ENCODE measurements around the gene CPNE1.

The CPNE1 gene

DNA sequence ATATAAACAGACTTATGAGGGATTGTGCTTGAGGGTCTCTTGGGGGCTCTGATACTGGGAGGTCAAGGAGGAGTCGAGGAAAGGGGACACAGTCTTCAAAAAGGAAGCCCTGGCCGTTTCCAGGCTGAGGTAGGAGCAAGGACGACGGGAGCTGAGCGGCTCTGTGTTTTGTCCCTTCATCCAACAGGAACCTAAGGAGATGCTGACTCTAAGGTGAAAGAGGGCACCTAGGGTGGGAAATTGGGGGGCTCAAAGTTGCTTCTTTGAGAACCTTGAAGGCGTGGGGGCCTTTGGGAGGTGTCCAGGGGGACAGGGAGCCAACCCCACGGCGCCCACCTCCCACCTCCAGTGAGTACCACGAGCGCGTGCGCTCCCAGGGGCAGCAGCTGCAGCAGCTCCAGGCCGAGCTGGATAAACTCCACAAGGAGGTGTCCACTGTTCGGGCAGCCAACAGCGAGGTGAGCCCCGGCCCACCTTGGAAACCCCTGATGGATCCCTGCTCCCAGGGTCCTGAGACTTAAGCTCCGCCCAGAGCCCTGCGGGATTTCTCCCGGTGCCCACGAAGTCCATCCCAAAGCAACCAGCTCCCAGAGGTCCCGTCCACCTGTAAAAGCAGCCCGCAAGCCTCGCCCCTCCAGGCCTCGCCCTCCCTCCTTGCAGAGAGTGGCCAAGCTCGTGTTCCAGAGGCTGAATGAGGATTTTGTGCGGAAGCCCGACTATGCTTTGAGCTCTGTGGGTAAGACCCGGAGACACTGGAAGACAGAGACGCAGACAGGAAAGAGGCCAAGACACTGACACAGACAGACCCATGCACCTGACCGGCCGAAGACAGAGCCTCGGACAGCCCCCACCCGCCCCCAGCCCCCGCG is 46.2 kb downstream of the CPNE1 start:
- no peak for DNase-seq

- DNase-seq = no peak
These were observed 47.1 kb downstream of the CPNE1 start for GRCh38 chr20:35617397-35618262.

DNA sequence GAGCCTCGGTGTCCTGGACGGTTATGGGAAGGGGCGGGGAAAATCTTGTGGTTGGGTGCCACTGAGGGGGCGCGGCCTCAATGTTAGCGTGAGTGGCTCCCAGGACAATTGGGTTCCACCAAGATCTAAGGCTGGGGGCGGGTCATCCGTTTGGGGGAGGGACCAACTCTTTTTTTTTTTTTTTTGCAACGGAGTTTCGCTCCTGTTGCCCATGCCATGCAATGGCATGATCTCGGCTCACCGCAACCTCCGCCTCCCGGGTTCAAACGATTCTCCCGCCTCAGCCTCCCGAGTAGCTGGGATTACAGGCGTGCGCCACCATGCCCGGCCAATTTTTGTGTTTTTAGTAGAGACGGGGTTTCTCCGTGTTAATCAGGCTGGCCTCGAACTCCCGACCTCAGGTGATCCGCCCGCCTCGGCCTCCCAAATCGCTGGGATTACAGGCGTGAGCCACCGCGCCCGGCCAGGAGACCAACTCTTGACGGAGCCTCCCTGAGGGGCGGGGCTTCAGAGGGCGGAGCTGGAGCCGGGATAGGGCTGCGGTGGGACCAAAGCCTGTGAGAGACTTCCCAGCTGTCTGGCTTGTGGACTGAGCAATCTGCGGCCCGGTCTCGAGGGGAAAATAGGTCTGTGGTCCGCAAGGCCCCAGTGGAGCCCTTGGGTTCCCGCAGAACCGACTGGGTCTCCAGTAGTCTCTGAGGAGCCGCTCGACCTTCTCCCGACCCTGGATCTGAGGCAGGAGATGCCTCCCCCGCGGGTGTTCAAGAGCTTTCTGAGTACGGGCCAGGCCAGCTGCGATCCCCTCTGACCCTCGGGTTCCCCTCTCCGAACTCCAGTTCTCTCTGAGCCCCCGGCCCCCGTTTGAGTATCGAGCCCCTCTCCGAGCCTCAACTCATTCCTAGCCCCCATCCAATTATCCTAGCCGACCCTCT is 48.0 kb downstream of the CPNE1 start:
- peak in 1 of 2 experiments; percentile 31 for DNase-seq

- peak; percentile 95 to 98 for DNase-seq
These were observed 48.8 kb downstream of the CPNE1 start, which contains the start of gene SPAG4 for GRCh38 chr20:35615667-35616464. SPAG4 (plus strand) TSS chr20:35615829; CDS start chr20:35616004, 175 bp downstream.

DNA sequence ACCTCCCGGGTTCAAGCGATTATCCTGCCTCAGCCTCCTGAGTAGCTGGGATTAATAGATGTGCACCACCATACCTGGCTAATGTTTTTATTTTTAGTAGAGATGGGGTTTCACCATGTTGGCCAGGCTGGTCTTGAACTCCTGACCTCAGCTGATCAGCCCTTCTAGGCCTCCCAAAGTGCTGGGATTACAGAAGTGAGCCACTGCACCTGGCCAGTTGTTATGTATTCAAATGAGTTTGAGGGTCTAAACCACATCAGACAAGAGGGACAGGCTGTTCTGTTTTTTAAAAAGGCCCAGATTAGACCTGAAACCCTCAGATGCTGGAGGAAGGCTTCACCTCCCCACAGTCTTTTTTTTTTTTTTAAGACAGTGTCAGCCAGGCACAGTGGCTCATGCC is 53.2 kb downstream of the CPNE1 start:
- DNase-seq = no peak

GRCh38 chr20:35610833-35611427 is 53.8 kb downstream of the CPNE1 start:
- no peak for DNase-seq

DNA sequence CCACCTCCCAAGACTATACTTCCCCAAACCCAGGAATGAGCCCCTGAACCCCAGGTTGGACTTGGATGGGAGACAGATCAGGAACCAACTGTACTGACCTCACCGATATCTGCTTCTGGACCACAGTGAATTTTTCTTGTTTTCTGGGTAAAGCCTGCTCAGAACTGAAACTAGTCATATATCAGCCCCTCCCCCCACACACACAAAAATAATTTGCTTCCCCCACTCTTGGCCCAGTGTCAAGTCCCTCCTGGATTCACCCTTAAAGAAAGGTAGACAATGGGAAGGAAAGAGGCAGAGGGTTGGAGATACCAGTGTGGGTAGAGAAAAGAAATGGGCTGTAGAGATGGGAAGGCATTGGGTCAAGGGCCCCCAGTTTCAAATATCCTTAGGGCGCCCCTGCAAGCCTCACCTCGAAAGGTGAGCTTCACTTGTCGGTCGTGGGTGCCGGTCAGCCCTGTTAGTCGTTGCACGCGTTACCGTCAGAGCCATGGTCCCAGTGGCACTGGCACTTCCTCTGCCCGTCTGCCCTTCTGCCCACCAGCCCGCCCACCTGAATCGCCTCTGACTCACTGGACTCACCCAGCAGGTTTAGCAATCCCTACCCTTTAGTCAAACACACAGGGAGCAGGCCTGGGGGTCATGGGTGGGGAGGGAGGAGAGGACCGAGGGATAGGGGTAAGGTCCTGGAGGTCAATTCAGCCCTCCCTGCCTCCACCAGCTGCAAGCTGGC is 57.5 kb downstream of the CPNE1 start:
- DNase-seq = no peak

DNA sequence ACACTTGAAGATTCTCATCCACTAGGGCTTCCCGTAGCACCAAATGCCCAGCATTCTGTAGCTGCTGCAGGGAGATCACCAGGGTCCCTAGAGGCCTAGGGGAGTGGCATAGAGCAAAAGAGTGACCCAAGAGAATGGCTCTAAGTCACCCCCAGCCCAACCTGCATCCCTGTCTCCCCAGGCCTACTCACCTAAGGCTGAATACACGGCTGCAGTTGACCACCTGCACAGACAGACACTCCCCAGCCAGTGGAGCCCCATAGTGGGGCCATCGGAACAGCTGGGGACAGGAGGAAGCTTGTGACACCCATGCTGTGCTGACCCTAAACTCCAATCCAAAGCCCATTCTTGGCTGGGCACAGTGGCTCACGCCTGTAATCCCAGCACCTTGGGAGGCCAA is 58.6 kb downstream of the CPNE1 start:
- DNase-seq = no peak

DNA sequence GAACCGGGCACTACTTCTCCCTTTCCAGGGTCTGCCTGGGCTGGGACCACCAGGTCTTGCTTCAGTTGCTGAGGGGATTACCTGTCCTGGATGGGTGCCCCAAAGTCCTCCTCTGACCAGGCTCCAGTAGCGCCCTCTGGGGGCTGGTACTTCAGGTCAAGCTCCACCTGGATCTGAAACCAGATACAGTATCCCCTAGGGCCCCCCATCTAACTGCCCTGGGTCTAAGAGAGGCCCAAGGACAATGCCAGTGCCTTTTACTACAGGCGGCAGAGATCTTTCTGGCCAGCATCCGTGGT is 60.3 kb downstream of the CPNE1 start:
- DNase-seq = no peak

DNA sequence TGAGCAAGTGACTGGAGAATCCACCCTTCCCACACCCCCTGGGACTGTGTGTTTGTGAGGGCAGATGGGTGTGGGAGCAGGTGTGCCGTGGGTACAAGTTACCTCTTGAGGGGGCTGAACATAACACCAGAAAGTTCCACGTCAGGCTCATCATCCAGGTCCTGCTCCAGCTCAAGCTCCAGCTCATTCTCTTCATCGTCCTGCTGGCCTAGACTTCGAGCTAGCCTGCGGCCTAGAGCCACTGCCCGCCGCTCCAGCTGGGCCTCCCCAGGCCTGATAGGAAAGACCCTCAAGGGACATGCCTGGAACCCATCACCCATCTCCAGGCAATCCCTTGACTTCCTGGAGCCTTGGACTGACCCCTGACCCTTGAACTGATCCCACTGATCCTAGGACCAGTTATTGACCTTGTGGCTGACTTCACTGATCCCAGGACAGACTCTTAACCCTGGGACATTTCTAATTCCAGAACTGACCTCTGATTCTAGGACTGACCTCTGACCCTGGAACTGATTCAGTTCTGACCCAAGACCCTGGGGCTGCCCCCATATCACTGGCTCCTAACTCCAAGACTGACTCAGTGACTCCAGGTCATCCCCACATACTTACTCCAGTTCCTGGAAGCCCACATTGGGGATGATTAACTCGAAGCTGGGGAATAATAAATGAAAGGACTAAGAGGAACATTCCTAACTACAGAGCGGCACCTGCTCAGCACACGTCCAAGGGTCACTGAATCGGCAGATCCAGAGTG is 60.8 kb downstream of the CPNE1 start:
- DNase-seq = no peak

DNA sequence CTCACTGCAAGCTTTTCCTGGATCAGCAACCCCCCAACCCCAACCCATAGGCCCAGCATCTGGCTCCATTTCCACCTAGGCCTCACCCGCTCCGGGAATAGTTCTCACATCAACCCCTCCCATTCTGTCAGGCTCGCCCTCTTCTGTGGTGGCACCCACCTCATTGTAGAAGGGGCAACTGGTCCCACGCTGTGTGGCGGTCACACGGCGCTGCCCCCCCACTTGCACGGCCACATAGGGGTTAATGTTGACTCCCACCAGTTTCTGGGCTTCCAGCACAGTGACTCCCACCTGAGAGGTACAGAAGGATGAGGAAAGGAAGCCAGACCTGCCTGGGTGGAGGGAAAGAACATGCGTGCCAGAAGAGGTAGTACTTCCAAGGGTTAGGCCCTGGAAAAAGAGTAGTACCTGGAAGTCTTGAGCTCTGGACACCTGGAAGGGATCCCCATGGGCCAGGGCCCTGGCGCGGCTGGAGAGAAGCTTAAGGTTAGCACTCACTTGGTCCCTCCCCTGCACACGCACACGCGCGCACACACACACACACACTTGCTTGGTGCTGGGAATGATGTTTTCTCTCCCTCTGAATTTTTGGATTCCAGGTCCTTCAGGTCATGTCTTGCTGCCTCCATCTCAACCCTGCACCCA is 61.7 kb downstream of the CPNE1 start:
- no peak for DNase-seq

DNA sequence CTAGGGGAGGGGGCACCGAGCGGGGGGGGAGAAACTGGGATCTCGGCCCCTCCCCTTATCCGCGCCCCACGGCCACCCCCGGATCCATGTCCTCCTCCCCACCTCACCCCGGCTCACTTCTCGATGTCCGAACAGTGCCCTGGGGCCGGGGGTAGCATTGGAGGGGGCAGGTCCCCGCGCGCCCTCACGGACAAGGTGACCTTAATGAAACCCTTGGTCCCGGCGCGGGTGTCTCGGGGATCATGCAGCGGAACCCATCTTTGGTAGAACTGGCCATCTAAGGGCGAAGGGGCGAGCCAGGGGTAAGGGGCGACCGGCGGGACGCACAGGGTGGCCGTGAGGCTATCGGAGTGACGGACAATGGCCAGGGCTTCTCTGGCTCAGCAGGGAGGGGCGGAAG is 62.7 kb downstream of the CPNE1 start:
- no peak for DNase-seq

DNA sequence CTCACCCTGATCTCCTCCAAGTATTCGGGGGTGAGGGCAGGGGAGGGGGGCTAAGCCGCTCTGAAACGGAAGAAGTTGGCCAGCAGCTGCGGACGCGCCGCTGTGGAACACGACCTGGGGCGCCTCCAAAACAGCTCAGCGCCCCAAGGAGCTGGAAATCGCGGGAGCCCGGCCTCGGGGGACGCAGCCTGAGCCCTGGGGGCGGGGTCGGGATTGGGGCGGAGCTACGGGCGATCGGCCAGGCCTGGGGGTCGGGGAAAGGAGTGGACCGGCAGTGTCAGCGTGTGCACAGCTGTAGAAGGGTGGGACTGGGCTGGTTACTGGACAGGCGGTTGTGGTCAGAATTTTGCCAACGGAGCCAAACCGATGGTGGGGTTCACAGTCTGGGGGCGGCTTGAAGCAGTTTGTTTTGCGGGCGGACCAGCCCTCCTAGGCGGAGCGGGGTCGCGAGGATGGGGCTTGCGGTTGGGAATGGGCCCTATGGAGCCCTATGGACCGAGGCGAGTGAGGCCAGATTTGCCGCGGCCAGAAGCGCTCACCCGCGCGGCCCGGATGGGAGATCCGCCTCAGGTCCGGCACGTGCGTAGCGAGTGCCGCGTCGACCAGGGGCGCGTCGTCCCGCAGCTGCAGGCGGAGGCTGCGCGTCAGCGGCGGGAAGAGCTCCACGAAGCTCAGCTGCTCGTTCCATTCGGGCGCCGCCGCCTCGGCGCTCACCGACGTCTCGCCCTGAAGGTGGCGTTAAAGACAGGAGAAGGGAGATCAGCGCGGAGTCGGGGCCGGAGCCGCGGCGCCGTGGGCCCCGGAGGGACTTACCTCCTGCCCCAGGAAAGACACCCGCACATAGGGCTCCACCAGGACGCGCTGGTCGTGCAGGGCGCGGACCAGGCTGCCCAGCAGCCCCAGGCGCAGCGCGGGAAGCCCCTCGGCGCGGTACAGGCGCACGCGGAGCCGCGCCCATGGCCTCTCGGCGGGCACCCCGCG is 63.4 kb downstream of the CPNE1 start:
- DNase-seq = no peak

GRCh38 chr20:35600176-35600992 is 64.3 kb downstream of the CPNE1 start:
- DNase-seq = no peak

DNA sequence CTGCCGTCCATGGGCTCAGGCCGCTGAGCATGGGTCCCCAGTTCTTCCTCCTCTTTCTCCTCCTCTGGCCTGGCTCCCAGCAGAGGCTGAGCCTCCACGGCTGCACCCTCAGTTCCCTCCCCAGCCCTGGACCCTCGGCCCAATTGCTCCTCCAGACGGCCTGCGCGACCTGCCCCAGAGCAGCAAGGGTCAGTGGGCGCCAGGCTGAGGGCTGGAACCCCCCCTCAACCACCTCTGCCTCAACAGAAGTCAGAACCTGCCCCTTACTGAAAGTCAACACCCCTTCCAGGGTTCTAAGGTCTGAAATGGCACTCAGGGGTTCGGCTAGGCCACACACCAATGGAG is 65.0 kb downstream of the CPNE1 start:
- no peak for DNase-seq

DNA sequence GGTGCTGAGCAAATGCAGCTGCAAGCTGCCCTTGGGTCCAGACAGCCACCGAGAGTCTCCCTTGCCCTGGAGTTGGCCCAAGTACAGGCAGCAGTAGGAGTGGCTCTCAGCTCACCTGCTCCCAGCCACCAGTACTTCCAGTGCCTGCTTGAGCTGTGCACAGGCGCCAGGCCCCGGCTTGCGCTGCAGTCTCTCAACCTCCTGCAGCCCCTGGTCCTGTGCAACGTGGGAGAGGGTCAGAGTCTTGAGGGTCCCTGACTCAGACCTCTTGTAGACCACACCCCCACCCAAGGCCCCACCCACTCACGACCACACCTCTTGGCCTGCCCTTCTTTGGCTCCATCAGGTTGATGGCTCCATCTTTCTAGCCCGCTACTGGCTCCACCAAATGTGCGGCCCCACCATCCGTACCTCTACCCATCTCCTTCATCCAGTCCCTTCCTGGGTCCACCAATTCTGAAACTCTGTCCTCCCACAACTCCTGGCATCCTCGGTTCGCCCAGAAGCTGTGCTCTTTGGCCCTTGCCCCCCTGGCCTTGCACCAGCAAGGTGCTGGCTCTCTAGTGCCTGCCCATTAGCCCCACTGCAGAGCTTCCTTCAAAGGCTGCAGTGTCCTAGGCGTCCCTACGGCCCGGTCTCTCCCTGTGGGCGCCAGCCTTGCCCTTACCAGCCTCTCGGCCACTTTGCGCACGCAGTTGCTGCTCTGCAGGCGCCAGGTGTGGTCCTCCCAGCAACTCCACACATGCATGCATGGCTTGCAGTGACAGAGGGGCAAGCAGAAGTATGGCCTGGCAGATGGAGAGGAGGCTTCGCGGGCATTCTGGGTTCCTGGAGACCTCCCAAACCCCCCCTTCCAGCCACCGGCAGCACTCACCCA is 65.6 kb downstream of the CPNE1 start:
- DNase-seq = no peak

- no peak for DNase-seq
These were observed 66.2 kb downstream of the CPNE1 start for GRCh38 chr20:35598476-35598875.

Measured in AML-193 (cell line).